ENCODE results near the gene PCGF3.
A peak's percentile ranks its signal among the peaks of the same experiment; 100 is the strongest.
"Not testable (repeated sequence)": the region's sequence is repeated elsewhere in the genome, so short reads cannot be mapped to it uniquely, and the experiment has no call there.

Gene PCGF3

GRCh38 chr4:705278-706082, at the start of gene PCGF3:
Gene PCGF3, plus strand, starts transcription at chr4:705832. Its CDS starts 27,849 bp downstream, at chr4:733681.
- peak; percentile 85 for DNase-seq

- DNase-seq = no peak
Measured at GRCh38 chr4:656436-657337, 48.9 kb upstream of the PCGF3 start.

GRCh38 chr4:657338-657833, 48.2 kb upstream of the PCGF3 start:
- no peak for DNase-seq

GRCh38 chr4:657834-658667, 47.6 kb upstream of the PCGF3 start:
- no peak for DNase-seq

GRCh38 chr4:658681-659667, 46.7 kb upstream of the PCGF3 start:
- DNase-seq = no peak

GRCh38 chr4:659851-660250, 45.8 kb upstream of the PCGF3 start:
- no peak for DNase-seq

GRCh38 chr4:660401-660800, 45.2 kb upstream of the PCGF3 start:
- no peak for DNase-seq

- DNase-seq = no peak
Measured at GRCh38 chr4:661231-661630, 44.4 kb upstream of the PCGF3 start.

GRCh38 chr4:661881-662761, 43.5 kb upstream of the PCGF3 start:
- DNase-seq = no peak

GRCh38 chr4:663046-663437, 42.6 kb upstream of the PCGF3 start:
- DNase-seq = no peak

- DNase-seq = no peak
Measured at GRCh38 chr4:663438-664428, 41.9 kb upstream of the PCGF3 start.

GRCh38 chr4:664713-665231, 40.9 kb upstream of the PCGF3 start:
- DNase-seq = no peak

- no peak for DNase-seq
Measured at GRCh38 chr4:665381-665750, 40.3 kb upstream of the PCGF3 start.

- DNase-seq = no peak
Measured at GRCh38 chr4:665751-666435, 39.7 kb upstream of the PCGF3 start.

GRCh38 chr4:666436-666810, 39.2 kb upstream of the PCGF3 start:
- no peak for DNase-seq

GRCh38 chr4:666822-667544, 38.6 kb upstream of the PCGF3 start:
- DNase-seq = no peak

- no peak for DNase-seq
Measured at GRCh38 chr4:667545-667925, 38.1 kb upstream of the PCGF3 start.

- not testable (repeated sequence) for DNase-seq
Measured at GRCh38 chr4:668219-668618, 37.4 kb upstream of the PCGF3 start.

Measured in HCEC 1CT (cell line).